ENCODE data around the gene COL1A2. TPM values are rescaled to one million over a fixed set of nuclear protein-coding genes. Genes with fewer than 3 reads are reported as not detected.

Gene COL1A2
- polyA plus RNA-seq, 3 donors from 2014 or later = not detected

DNA sequence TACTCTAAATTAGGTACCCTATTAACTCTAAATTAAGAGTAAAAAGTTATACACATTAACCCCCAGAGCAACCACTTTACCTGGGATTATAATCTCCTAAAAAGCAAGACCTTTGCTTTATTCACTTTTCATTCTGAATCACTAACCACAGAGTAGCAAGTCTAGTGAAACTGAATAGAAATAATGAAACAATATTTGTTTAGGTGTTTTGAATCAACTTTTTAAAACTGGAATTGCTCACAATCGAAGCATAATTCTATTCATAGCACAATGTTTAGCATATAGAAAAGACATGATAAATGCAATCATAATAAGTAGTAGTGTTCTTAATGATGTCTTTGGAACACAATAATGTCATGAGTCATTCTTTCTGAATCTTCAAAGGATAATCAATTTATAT, 77.9 kb downstream of the COL1A2 start:
- Mint-ChIP-seq H3K36me3 (no peaks in the 10 kb centered on the region), H3K27ac (no peak overlapping the region), H3K9me3 (peaks cover 0 to 8% (median 2%) of the 10 kb centered on the region in 6 donors), H3K27me3 (ENCODE audit: low read depth in 3 of 3) (peaks cover 0 to 3% (median 2%) of the 10 kb centered on the region in 3 donors), H3K4me1 (no peaks in the 10 kb centered on the region), H3K4me3 (no peak overlapping the region)
- no peak for DNase-seq

DNA sequence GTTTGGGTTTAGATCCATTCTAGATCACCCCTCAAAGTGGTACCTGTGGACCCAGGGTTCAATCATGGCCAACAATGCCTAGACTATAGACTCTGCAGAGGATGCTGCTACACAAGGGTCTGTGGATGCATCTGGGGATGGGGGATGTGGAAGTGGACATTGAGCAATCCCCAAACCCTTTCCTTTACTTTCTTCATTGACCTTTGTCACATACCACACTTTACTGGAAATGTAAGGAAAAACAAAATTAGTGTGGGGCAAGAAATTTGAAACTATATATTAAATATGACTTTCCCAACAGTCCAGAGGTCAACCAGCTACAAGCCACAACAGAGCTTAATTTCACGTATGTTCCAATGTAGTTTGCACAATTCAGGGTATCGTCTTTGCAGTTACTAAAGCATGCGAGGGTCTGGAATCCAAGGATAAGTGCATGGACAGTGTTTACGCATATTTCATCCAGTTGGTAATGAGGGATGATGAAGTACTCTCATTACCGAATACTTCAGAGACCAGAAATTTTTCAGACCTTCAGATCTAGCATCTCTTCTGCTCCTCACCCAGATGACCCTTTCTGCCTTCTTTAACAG, 81.7 kb downstream of the COL1A2 start:
- Mint-ChIP-seq H3K9me3 (peaks cover 0 to 4% (median under 1%) of the 10 kb centered on the region in 6 donors), H3K4me1 (no peaks in the 10 kb centered on the region), H3K4me3 (no peak overlapping the region), H3K27me3 (ENCODE audit: low read depth in 3 of 3) (peaks cover 0 to 4% (median 4%) of the 10 kb centered on the region in 3 donors), H3K27ac (no peak overlapping the region), H3K36me3 (no peaks in the 10 kb centered on the region)
- no peak for DNase-seq

DNA sequence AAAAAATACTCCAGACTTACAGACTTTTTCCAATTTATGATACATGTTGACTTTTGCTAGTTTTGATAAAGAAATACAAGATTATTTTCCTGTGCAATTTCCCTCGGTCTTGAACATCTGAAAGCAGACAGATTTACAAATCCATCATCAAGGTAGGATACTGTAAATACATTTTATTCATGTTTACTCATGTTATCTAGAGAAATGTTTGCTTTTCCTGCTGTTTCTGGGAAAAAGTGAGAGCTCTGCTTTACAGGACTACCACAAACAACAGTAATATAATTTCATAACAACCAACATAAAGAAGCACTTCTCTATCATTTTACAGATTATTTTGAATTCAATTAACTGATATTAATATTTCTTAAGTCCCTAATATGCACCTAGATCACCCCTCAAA, 83.2 kb downstream of the COL1A2 start:
- no peaks in the 10 kb centered on the region for H3K36me3 Mint-ChIP-seq
- H3K27me3 Mint-ChIP-seq (ENCODE audit: low read depth in 3 of 3) = peaks cover 0 to 6% (median 4%) of the 10 kb centered on the region in 3 donors
- no peak overlapping the region for H3K4me3 Mint-ChIP-seq
- H3K27ac Mint-ChIP-seq = no peak overlapping the region
- H3K4me1 Mint-ChIP-seq = no peaks in the 10 kb centered on the region
- H3K9me3 Mint-ChIP-seq = peaks cover 0 to 2% (median 0%) of the 10 kb centered on the region in 6 donors
- DNase-seq = no peak

DNA sequence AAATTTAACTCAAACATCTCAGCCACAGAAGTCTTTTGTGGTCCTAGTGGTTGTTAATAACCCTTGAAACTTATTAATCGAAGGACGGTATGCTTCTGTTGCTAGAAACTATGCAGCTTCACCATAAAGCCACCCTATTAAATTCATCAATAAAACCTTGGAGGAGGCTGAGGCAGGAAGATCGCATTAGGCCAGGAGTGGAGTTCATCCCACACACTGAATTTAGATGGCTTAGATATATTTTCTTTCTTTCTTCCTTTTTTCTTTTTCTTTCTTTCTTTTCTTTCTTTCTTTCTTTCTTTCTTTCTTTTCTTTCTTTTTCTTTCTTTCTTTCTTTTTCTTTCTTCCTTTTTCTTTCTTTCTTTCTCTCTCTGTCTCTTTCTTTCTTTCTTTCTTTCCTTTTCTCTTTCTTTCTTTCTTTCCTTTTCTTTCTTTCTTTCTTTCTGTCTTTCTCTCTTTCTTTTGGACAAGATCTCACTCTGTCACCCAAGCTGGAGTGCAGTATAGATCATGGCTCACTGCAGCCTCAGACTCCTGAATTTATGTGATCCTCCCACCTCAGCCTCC, 84.0 kb downstream of the COL1A2 start:
- H3K36me3 Mint-ChIP-seq = no peaks in the 10 kb centered on the region
- H3K4me3 Mint-ChIP-seq = no peak overlapping the region
- no peak overlapping the region for H3K27ac Mint-ChIP-seq
- DNase-seq = no peak
- peaks cover 0 to 2% (median 0%) of the 10 kb centered on the region in 6 donors for H3K9me3 Mint-ChIP-seq
- H3K4me1 Mint-ChIP-seq = no peaks in the 10 kb centered on the region
- peaks cover 0 to 8% (median 4%) of the 10 kb centered on the region in 3 donors for H3K27me3 Mint-ChIP-seq (ENCODE audit: low read depth in 3 of 3)

Other genes with a start within 250 kb of the COL1A2 start
- 10 to 100 TPM; 16.1 to 26.7 (median 16.2) TPM for gene CASD1, start 114.9 kb downstream of the COL1A2 start, polyA plus RNA-seq

Data from immature natural killer cell (primary cell).